DMS114 treated with DMSO at 0.1 percent for 48 hours (cell line): ENCODE data around the gene KLHDC4.
"Not testable (repeated sequence)": the region's sequence is repeated elsewhere in the genome, so short reads cannot be mapped to it uniquely, and the experiment has no call there.

Source experiments
- DNase-seq: peaks from one replicate; lab custom pipeline; 2025; ENCODE audit not compliant: unreplicated experiment; lab: John Stamatoyannopoulos, UW

Gene KLHDC4

GRCh38 chr16:87744750-87745514 lies 20.9 kb downstream of the KLHDC4 start:
- DNase-seq, result no peak

DNA sequence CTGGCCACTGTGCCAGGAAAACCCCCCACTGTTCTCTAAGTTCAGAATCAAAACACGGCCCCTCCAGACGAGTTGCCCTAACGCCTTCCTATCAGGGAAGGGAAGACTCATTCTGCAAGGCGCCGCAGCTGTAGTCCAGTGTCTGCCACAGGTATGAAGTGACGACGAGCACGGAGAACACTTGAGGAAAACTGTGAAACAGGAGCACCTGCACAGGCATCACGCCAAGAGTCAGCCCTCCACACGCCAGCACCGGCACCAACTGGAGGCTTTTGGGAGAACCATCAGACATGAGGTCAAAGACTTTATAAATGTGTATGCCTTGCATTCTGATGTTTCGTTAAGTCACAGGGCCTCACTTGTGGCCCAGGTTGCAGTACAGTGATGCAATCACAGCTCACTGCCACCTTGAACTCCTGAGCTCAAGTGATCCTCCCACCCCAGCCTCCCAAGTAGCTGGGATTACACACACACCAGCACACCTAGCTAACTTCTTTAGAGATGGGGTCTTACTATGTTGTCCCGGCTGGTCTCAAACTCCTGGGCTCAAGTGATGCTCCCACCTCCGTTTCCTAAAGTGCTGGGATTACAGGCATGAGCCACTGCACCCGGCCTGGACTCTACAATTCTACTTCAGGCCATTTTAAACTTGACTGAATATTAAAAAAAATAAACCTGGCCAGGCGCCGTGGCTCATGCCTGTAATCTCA lies 22.9 kb downstream of the KLHDC4 start:
- no peak for DNase-seq

DNA sequence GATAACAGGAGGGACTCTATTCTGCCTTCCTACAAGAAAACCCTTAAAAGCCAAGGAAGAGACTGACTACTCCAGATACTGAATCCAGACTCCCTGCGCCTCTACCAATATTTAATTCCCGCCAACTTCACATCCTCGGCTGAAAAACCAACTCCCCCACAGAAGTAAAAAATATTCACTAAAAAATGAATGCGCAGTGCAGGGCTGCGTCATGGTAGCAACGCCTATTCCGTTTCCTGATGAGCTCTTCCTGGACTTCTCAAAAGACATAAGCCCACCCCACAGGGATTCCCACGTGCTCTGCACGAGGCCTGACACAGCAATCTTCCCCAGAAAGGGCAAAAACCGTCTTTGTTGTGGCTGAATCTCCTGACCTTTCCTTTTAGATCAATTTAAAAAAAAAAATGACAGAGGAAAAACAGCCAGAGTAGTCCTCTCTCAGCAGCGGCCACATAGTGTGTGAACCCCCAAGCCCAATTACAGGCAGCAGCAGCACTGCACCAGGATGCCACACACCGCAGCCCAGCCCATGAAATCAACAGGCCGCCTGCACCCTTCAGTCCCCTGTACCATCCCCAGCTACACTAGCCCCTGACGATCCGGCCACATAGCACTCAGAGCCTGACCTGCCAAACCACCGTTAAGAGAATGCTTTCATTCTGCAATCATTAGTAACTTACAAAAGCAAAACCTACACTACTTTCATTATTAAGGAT lies 23.9 kb downstream of the KLHDC4 start:
- no peak for DNase-seq

- no peak for DNase-seq
Measured at GRCh38 chr16:87740909-87741424, 24.8 kb downstream of the KLHDC4 start.

DNA sequence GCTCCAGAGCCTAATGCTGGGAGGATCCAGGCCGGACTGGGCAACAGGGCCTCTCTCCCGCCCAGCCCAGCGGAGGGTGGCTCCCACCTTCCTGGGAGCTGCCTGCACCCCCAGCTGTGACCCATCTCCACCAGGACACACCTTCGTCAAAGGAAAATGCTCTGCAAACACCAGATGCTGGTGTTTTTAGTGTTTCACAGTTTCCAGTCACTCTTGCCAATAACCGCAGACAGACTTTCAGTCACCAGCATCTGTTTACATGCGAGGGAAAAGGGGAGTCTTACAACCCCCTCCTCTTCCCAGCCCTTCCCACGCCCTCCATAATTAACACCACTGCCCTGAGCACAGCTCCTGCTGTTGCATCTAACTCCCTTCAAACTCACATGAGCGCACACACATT lies 25.3 kb downstream of the KLHDC4 start:
- DNase-seq, result no peak

GRCh38 chr16:87739801-87740200 lies 26.0 kb downstream of the KLHDC4 start:
- no peak for DNase-seq

DNA sequence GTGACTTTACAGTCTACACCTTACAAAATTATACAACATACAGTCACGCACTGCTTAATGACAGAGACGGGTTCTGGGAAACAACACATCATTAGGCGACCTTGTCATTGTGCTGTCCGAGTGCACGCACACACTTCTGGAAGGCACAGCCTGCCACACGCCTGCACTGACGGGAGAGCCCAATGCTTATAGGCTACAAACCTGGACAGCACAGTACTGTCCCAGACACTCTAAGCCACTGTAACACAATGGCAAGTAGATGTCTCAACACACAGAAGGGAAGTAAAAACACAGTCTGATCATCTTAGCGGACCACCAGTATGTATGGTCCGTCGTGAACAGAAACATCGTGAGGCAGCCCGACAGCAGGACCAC lies 29.8 kb downstream of the KLHDC4 start:
- DNase-seq, result no peak

GRCh38 chr16:87735270-87736007 lies 30.3 kb downstream of the KLHDC4 start:
- no peak for DNase-seq

GRCh38 chr16:87734644-87735043 lies 31.1 kb downstream of the KLHDC4 start:
- no peak for DNase-seq

- no peak for DNase-seq
Measured at GRCh38 chr16:87733190-87733589, 32.6 kb downstream of the KLHDC4 start.

DNA sequence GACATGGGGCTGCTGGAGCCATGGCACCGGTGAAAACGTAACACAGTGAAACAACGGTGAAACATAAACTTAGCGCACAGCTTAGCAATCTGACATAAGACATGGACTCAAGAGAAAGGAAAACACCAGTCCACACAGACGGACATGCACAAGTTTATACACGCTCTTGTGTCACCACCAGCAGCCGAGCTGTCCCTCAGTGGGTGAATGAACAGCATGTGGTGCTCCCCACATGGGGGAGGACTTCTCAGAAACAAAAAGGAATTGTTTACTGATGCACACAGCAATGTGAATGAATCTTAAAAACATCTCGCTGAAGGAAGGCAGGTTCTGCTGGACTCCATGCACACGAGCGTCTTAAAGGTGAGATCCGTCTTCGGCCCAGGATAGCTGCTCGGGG lies 34.2 kb downstream of the KLHDC4 start:
- no peak for DNase-seq

- DNase-seq, result no peak
Measured at GRCh38 chr16:87729266-87729954, 36.4 kb downstream of the KLHDC4 start.

DNA sequence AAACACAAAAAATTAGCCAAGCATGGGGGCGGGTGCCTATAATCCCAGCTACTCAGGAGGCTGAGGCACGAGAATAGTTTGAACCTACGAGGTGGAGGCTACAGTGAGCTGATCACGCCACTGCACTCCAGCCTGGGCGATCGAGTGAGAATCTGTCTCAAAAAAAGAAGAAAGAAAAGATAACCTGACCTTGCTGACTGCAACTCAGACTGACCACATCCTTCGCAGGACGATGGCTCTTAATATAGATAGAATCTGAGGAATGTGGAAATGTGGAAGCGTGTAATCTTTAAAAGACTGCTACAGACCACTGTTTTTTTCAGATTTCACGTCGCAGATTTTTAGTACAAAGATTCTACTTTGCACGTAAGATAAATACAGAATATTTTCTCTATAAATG lies 37.8 kb downstream of the KLHDC4 start:
- DNase-seq, result no peak

GRCh38 chr16:87727346-87727745 lies 38.4 kb downstream of the KLHDC4 start:
- no peak for DNase-seq

DNA sequence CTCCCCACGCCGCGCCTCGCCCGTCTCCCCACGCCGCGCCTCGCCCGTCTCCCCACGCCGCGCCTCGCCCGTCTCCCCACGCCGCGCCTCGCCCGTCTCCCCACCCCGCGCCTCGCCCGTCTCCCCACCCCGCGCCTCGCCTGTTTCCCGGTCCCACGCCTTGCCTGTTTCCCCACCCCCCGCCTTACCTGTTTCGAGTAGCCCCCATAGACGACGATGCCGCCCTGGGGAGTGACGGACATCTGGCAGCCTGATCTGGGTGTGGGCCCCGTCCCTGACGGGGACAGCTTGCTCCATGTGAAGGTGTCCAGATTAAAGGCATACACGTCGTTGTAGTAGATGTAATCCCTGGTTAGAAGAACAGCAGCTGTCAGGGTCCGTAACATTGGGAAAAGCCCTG lies 39.2 kb downstream of the KLHDC4 start:
- DNase-seq, result not testable (repeated sequence)

DNA sequence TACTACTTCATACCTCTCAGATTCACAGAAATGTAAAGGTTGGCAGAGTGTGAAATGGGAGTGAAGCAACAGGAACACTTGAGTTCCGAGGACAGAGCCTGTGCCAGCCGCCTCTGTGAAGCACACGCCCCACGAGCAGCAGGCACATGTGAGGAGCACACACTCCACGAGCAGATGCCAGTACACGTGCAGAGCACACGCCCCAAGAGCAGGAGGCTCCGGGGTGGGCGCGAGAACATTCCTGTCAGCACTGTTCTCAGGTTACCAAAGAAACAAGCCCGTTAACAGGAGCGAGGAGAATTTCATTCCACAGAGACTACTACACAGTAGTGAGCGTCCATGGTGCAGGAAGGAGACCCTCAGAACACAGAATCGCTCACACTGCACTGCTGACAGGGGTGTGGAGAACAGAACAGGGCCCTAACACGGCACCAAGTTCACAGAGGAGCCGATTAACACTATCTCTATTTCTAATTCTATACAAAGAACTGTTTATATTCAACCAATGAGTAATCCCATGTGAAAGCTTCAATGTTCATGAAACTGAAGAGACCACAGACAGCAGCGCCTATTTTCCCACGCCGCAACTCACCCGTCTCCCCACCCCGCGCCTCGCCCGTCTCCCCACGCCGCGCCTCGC lies 40.1 kb downstream of the KLHDC4 start:
- DNase-seq, result no peak

DNA sequence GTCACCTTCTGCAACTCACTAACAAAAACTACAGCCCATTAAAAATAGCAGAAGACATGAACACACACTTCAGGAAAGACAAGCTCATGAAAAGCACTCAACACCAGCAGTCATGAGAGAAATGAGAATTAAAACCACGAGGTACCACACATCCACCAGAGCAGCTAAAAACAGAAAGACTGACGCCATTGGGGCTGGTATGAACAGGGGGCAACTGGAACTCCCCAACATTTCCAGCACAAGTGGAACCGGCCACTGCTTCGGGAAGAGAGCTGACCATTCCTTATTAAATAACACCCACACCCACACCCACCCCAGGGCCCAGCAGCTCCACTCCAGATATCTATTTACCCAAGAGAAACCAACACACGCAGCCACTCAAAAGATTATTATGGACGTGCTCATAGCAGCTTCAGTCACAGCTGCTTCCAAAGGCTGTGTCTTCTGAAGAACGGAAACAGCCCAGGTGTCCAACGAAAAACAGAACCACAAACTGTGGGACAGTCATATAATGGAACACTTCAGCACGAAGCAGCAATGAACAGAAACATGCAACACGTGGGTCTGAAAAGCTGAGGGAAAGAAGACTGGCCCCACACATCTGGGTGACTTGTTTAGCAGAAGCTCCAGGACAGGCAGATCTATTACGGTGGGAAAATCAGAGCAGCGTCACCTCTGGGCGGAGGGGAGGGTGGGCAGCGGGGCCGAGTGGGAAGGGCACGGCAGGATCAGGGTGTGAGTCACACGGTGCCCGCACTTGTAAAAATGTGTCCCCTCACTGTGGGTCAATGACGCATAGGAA lies 41.1 kb downstream of the KLHDC4 start:
- DNase-seq, result no peak

GRCh38 chr16:87723226-87723623 lies 42.6 kb downstream of the KLHDC4 start:
- DNase-seq, result no peak

- no peak for DNase-seq
Measured at GRCh38 chr16:87722590-87723225, 43.1 kb downstream of the KLHDC4 start.
